SK-N-SH (cell line): ENCODE measurements around the gene MAP7D2. TPM values are rescaled to one million over a fixed set of nuclear protein-coding genes. Genes with fewer than 3 reads are reported as not detected.

ENCODE experiments used
- CTCF ChIA-PET: fragments of 300-600, 350-600 bp; formaldehyde crosslinking; extraction: SDS; loops from one replicate; lab custom pipeline; 2021; lab: Yijun Ruan, JAX
- POLR2A ChIA-PET: fragments of 350-600 bp; sonication (Branson Sonifier 250); formaldehyde crosslinking; extraction: SDS; loops from one replicate; lab custom pipeline; 2020; ENCODE audit warnings: antibody characterized with exemption, inconsistent platforms; lab: Yijun Ruan, JAX
- DNase-seq: peaks from one replicate; pipeline ENCODE4 v3.0.0; 2012
- H2AFZ ChIP-seq: fragments of 200-600 bp; sonication (generic); 2 replicates; pipeline ENCODE4 v1.8.1; 2016; ENCODE audit warnings: antibody characterized with exemption, mild to moderate bottlenecking, low read depth
- H3F3A ChIP-seq: fragments of 200-600 bp; sonication (generic); replicated peaks from 2 replicates; pipeline ENCODE3; 2016; ENCODE audit warnings: antibody characterized with exemption, mild to moderate bottlenecking; ENCODE audit not compliant: insufficient read depth
- H3K27ac ChIP-seq, 2 experiments: fragments of 200-500 bp in 1 of 2; fragments of 200-600 bp in 1 of 2; sonication (Bioruptor generic) in 1 of 2; sonication (generic), shearing (Covaris generic) in 1 of 2; 2 replicates each; pipeline versions ENCODE4 v1.5.1 to v1.6.1; 2014 to 2016; ENCODE audit warnings: low read depth in 2 of 2, inconsistent platforms in 1 of 2, low read length in 1 of 2, mild to moderate bottlenecking in 1 of 2, mixed read lengths in 1 of 2
- H3K27me3 ChIP-seq: fragments of 200-600 bp; sonication (generic), shearing (Covaris generic); 2 replicates; pipeline ENCODE4 v1.6.1; 2016; ENCODE audit warnings: mixed run types; ENCODE audit not compliant: insufficient read depth
- H3K36me3 ChIP-seq, 2 experiments: fragments of 200-500 bp in 1 of 2; fragments of 200-600 bp in 1 of 2; sonication (Bioruptor generic) in 1 of 2; sonication (generic) in 1 of 2; replicated peaks in 1 of 2; 2 replicates each; pipeline versions ENCODE3 to v1.5.1; 2014 to 2016; ENCODE audit warnings: low read length in 1 of 2, mild to moderate bottlenecking in 1 of 2; ENCODE audit not compliant: insufficient read depth in 2 of 2, control insufficient read depth in 1 of 2
- H3K4me1 ChIP-seq, 2 experiments: fragments of 200-500 bp in 1 of 2; fragments of 200-600 bp in 1 of 2; sonication (Bioruptor generic) in 1 of 2; sonication (generic), shearing (Covaris generic) in 1 of 2; 2 replicates each; pipeline versions ENCODE4 v1.5.1 to v1.6.1; 2014 to 2016; ENCODE audit warnings: low read depth in 1 of 2, low read length in 1 of 2, mixed run types in 1 of 2; ENCODE audit not compliant: insufficient read depth in 2 of 2, control insufficient read depth in 1 of 2
- H3K4me2 ChIP-seq: fragments of 200-600 bp; sonication (generic), shearing (Covaris generic); 2 replicates; pipeline ENCODE4 v1.6.1; 2017; ENCODE audit warnings: mixed run types
- H3K4me3 ChIP-seq, 2 experiments: fragments of 200-500 bp in 1 of 2; fragments of 200-600 bp in 1 of 2; sonication (Bioruptor generic) in 1 of 2; sonication (generic), shearing (Covaris generic) in 1 of 2; 2 replicates each; pipeline versions ENCODE4 v1.5.1 to v1.8.1; 2014 to 2016; ENCODE audit warnings: low read depth in 2 of 2, inconsistent platforms in 1 of 2, low read length in 1 of 2, mild to moderate bottlenecking in 1 of 2, mixed read lengths in 1 of 2, moderate library complexity in 1 of 2
- H3K79me2 ChIP-seq: fragments of 200-600 bp; sonication (generic); 2 replicates; pipeline ENCODE4 v1.8.1; 2017; ENCODE audit warnings: mild to moderate bottlenecking; ENCODE audit not compliant: insufficient read depth
- H3K9ac ChIP-seq: fragments of 200-600 bp; sonication (generic); 2 replicates; pipeline ENCODE4 v1.6.1; 2017; ENCODE audit warnings: mixed run types
- H3K9me2 ChIP-seq: fragments of 200-600 bp; sonication (generic); 2 replicates; pipeline ENCODE4 v1.6.1; 2017; ENCODE audit warnings: mixed run types
- H3K9me3 ChIP-seq: fragments of 200-600 bp; sonication (generic); 2 replicates; pipeline ENCODE4 v1.6.1; 2017; ENCODE audit warnings: mixed run types, mild to moderate bottlenecking, moderate library complexity
- H4K20me1 ChIP-seq: fragments of 200-600 bp; sonication (generic); 2 replicates; pipeline ENCODE4 v1.6.1; 2017; ENCODE audit warnings: mild to moderate bottlenecking, mixed run types; ENCODE audit not compliant: insufficient read depth
- CTCF ChIP-seq: fragments of 200-600 bp; sonication (generic); IDR thresholded peaks from 2 replicates; pipeline ENCODE4 v1.6.1; 2017; ENCODE audit warnings: antibody characterized with exemption, mild to moderate bottlenecking, moderate library complexity
- ELF1 ChIP-seq: IDR thresholded peaks from 2 replicates; pipeline ENCODE4 v1.4.0; 2012
- EP300 ChIP-seq, 2 experiments: IDR thresholded peaks; 2 replicates each; pipeline versions ENCODE4 v1.4.0 to v1.6.1; 2012; ENCODE audit warnings: borderline replicate concordance in 1 of 2, low read depth in 1 of 2, low read length in 1 of 2
- EZH2phosphoT487 ChIP-seq: fragments of 200-600 bp; sonication (generic); IDR thresholded peaks from 2 replicates; pipeline ENCODE4 v1.6.1; 2017; ENCODE audit warnings: low read depth, mixed run types, mild to moderate bottlenecking, antibody characterized with exemption, moderate library complexity, borderline replicate concordance
- FOSL2 ChIP-seq: IDR thresholded peaks from 2 replicates; pipeline ENCODE4 v1.4.0; 2012; ENCODE audit warnings: low read depth, mild to moderate bottlenecking, moderate library complexity, borderline replicate concordance
- FOXJ3 ChIP-seq: sonication (generic); formaldehyde crosslinking; IDR thresholded peaks from 2 replicates; pipeline ENCODE4 v1.5.1; 2020; ENCODE audit warnings: mild to moderate bottlenecking, missing genetic modification reagents
- FOXM1 ChIP-seq: IDR thresholded peaks from 2 replicates; pipeline ENCODE4 v1.4.0; 2012; ENCODE audit warnings: low read depth, mild to moderate bottlenecking
- GABPA ChIP-seq: IDR thresholded peaks from 2 replicates; pipeline ENCODE4 v1.4.0; 2012; ENCODE audit warnings: low read depth, mild to moderate bottlenecking
- JUND ChIP-seq: IDR thresholded peaks from 2 replicates; pipeline ENCODE4 v1.4.0; 2012
- MAX ChIP-seq: IDR thresholded peaks from 2 replicates; pipeline ENCODE4 v1.4.0; 2012; ENCODE audit warnings: low read depth
- POLR2AphosphoS5 ChIP-seq: IDR thresholded peaks from 2 replicates; pipeline ENCODE4 v1.6.1; 2012; ENCODE audit warnings: low read depth, low read length
- RAD21 ChIP-seq: IDR thresholded peaks from 2 replicates; pipeline ENCODE4 v1.6.1; 2012; ENCODE audit warnings: mild to moderate bottlenecking, low read length
- RCOR1 ChIP-seq: fragments of 150-350 bp; IDR thresholded peaks from 2 replicates; pipeline ENCODE4 v1.6.1; 2017; ENCODE audit warnings: antibody characterized with exemption, low read length
- REST ChIP-seq: IDR thresholded peaks from 2 replicates; pipeline ENCODE4 v1.6.1; 2012; ENCODE audit warnings: mild to moderate bottlenecking, low read depth, low read length, moderate library complexity
- RFX5 ChIP-seq: IDR thresholded peaks from 2 replicates; pipeline ENCODE4 v1.6.1; 2012; ENCODE audit warnings: mild to moderate bottlenecking, improper control_type of control experiment, low read length
- RXRA ChIP-seq: IDR thresholded peaks from 2 replicates; pipeline ENCODE4 v1.4.0; 2012; ENCODE audit warnings: low read depth, mild to moderate bottlenecking, borderline replicate concordance
- SIN3A ChIP-seq: IDR thresholded peaks from 2 replicates; pipeline ENCODE4 v1.6.1; 2012; ENCODE audit warnings: low read depth, mild to moderate bottlenecking, low read length, moderate library complexity, borderline replicate concordance
- TAF1 ChIP-seq: IDR thresholded peaks from 2 replicates; pipeline ENCODE4 v1.6.1; 2012; ENCODE audit warnings: low read depth, mild to moderate bottlenecking, low read length, moderate library complexity, borderline replicate concordance
- TCF12 ChIP-seq: IDR thresholded peaks from 2 replicates; pipeline ENCODE4 v1.4.0; 2012
- TEAD4 ChIP-seq: IDR thresholded peaks from 2 replicates; pipeline ENCODE4 v1.4.0; 2012; ENCODE audit warnings: mild to moderate bottlenecking, borderline replicate concordance; ENCODE audit not compliant: insufficient read depth
- ZBTB33 ChIP-seq: IDR thresholded peaks from 2 replicates; pipeline ENCODE4 v1.4.0; 2012; ENCODE audit warnings: low read depth, borderline replicate concordance
- WGBS: methylation state at CpG from one replicate; pipeline ENCODE4 v1.1.6; 2017; ENCODE audit warnings: low lambda C conversion rate; 5-methylcytosine and 5-hydroxymethylcytosine counted together
- polyA plus RNA-seq, 3 experiments: library from polyadenylated mRNA; depleted of rRNA; stranded (reverse); fragments of >200 nt; gene quantifications; 2 replicates each; pipeline ENCODE4 v1.2.3, GENCODE V29; 2012

Gene MAP7D2
- polyA plus RNA-seq, 1 of the 3 experiments (the other 2 are of a cell fraction), result 2.7 TPM

GRCh38 chrX:19964017-19964710, 152.5 kb downstream of the MAP7D2 start:
- 50% methylated on average over 9 of the region's 9 CpGs for WGBS
- no peak overlapping the region for H3K27ac ChIP-seq
- no peak for TF ChIP-seq RFX5
- TF ChIP-seq RCOR1, result no peak
- TF ChIP-seq SIN3A, result no peak
- no peak for TF ChIP-seq ZBTB33
- no peak for TF ChIP-seq TEAD4
- no peak for TF ChIP-seq FOXM1
- no peak for TF ChIP-seq TAF1
- no peak for TF ChIP-seq EZH2phosphoT487
- TF ChIP-seq FOSL2, result no peak
- TF ChIP-seq, all 33 proteins: peak for 0
- DNase-seq, result no peak
- Histone ChIP-seq H3K9me3 (no peaks in the 10 kb centered on the region), H2AFZ (no peak overlapping the region), H3K4me3 (no peak overlapping the region), H3F3A (no peaks in the 10 kb centered on the region), H3K27me3 (no peaks in the 10 kb centered on the region; the same call in 1 of the 2 replicates), H3K4me2 (no peak overlapping the region), H3K9me2 (no peaks in the 10 kb centered on the region), H3K36me3 (peaks cover 0 to 8% of the 10 kb centered on the region in 2 experiments), H3K4me1 (no peaks in the 10 kb centered on the region), H3K79me2 (no peaks in the 10 kb centered on the region), H4K20me1 (no peaks in the 10 kb centered on the region), H3K9ac (no peak overlapping the region)
- POLR2A ChIA-PET, result no interaction called here
- CTCF ChIA-PET, result no interaction called here

- no peaks in the 10 kb centered on the region for H3K9me3 ChIP-seq
- no peak overlapping the region for H2AFZ ChIP-seq
- H3K27ac ChIP-seq, result no peak overlapping the region
- H3K4me1 ChIP-seq, result no peaks in the 10 kb centered on the region
- no peaks in the 10 kb centered on the region for H3F3A ChIP-seq
- H3K36me3 ChIP-seq, result peaks cover 0 to 4% of the 10 kb centered on the region in 2 experiments
- no peak overlapping the region for H3K4me3 ChIP-seq
- POLR2A ChIA-PET, result no interaction called here
- no peak overlapping the region for H3K4me2 ChIP-seq
- no peaks in the 10 kb centered on the region for H3K9me2 ChIP-seq
- H3K27me3 ChIP-seq, result no peaks in the 10 kb centered on the region
- 30% methylated on average over 1 of the region's 1 CpG for WGBS
- no peaks in the 10 kb centered on the region for H3K79me2 ChIP-seq
- 0 out of 2 replicates have a peak, but pooled peaks cover 4% of the 10 kb centered on the region for H4K20me1 ChIP-seq
- no peak overlapping the region for H3K9ac ChIP-seq
- CTCF ChIA-PET, result no interaction called here
- DNase-seq, result no peak
- TF ChIP-seq JUND, result no peak
- no peak for TF ChIP-seq TCF12
- TF ChIP-seq ELF1, result no peak
- no peak for TF ChIP-seq SIN3A
- TF ChIP-seq MAX, result no peak
- TF ChIP-seq EZH2phosphoT487, result no peak
- TF ChIP-seq FOXJ3 (CRISPR knock-in tag), result no peak
- TF ChIP-seq REST, result no peak
- TF ChIP-seq CTCF, result no peak
- no peak for TF ChIP-seq RXRA
- no peak for TF ChIP-seq POLR2AphosphoS5
- TF ChIP-seq FOXM1, result no peak
- no peak for TF ChIP-seq TEAD4
- no peak for TF ChIP-seq RAD21
- no peak for TF ChIP-seq EP300 (IDR thresholded peaks at IDR 0.05; ENCODE audit: borderline replicate concordance in 1 of 2, low read depth in 1 of 2, low read length in 1 of 2)
- no peak for TF ChIP-seq GABPA
These were observed 155.8 kb downstream of the MAP7D2 start for GRCh38 chrX:19960913-19961312.
